ENCODE results near the gene ADAMTS16. TPM values are rescaled to one million over a fixed set of nuclear protein-coding genes. Genes with fewer than 3 reads are reported as not detected.

The ADAMTS16 gene
- total RNA-seq, 2 experiments from 2014 or later: not detected

DNA sequence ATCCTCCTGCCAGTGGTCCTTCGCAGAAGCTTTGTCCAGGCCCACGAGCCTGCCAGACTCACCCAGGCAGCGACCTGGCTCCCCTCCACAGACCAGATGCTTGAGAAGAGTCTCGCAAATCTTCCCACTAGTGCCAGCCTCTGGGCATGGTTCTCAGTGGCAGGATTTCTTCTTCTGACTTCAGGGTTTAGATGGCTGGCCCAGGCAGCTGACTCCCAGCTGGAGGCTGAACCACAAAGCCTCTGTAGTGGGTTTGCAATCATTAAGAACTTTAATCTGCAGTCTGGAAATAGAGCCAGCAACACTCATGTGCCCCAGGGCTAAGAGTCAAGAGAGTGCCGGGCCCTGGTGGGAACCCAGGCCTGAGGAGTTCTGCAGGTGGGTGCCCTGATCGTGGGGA is 191.7 kb downstream of the ADAMTS16 start:
- no peaks in the 10 kb centered on the region for H3K4me1 ChIP-seq (ENCODE audit: insufficient read depth, low read length)

GRCh38 chr5:5332287-5332686 is 192.2 kb downstream of the ADAMTS16 start:
- H3K27me3 Mint-ChIP-seq: no peaks in the 10 kb centered on the region
- no peaks in the 10 kb centered on the region for H3K36me3 Mint-ChIP-seq (ENCODE audit: low read depth)
- Histone ChIP-seq H3K27me3 (ENCODE audit: control insufficient read depth in 1 of 2, insufficient read depth in 2 of 2, low read length in 2 of 2) (no peaks in the 10 kb centered on the region), H3K9me3 (ENCODE audit: control insufficient read depth in 1 of 2, insufficient read depth in 1 of 2, low read length in 2 of 2) (peaks cover 0 to 16% of the 10 kb centered on the region in 2 experiments), H3K4me1 (ENCODE audit: insufficient read depth, low read length) (no peaks in the 10 kb centered on the region), H3K4me3 (ENCODE audit: low read length) (no peak overlapping the region), H3K27ac (ENCODE audit: low read depth in 1 of 2, low read length in 2 of 2) (no peak overlapping the region), H3K36me3 (ENCODE audit: insufficient read depth, low read length) (no peaks in the 10 kb centered on the region)
- H3K4me1 Mint-ChIP-seq (ENCODE audit: low read depth): no peaks in the 10 kb centered on the region
- ChIA-PET POLR2A (no interaction called here), CTCF (no interaction called here)
- intact Hi-C loops (cut with DNase I, micrococcal nuclease): no loop called here
- no peak overlapping the region for H3K27ac Mint-ChIP-seq
- H3K4me3 Mint-ChIP-seq: no peak overlapping the region
- DNase-seq (no peak), ATAC-seq (ENCODE audit: poor library complexity) (no peak)
- no peak for TF ChIP-seq CTCF (IDR thresholded peaks at IDR 0.05)
- H3K9me3 Mint-ChIP-seq: peaks cover 7% of the 10 kb centered on the region

More for the DNA sequence above, 191.7 kb downstream of the ADAMTS16 start:
- H3K36me3 Mint-ChIP-seq (ENCODE audit: low read depth): no peaks in the 10 kb centered on the region
- H3K9me3 Mint-ChIP-seq: peaks cover 7% of the 10 kb centered on the region
- no peak for ATAC-seq (ENCODE audit: poor library complexity)
- ChIA-PET CTCF (no interaction called here), POLR2A (no interaction called here)
- H3K27me3 Mint-ChIP-seq: no peaks in the 10 kb centered on the region
- no peak for TF ChIP-seq CTCF (IDR thresholded peaks at IDR 0.05)
- no peak overlapping the region for H3K27ac ChIP-seq (ENCODE audit: low read depth in 1 of 2, low read length in 2 of 2)
- intact Hi-C loops (cut with DNase I, micrococcal nuclease): no loop called here
- H3K4me3 Mint-ChIP-seq: no peak overlapping the region
- no peak overlapping the region for H3K27ac Mint-ChIP-seq
- H3K27me3 ChIP-seq (ENCODE audit: control insufficient read depth in 1 of 2, insufficient read depth in 2 of 2, low read length in 2 of 2): peaks cover 0 to under 1% of the 10 kb centered on the region in 2 experiments
- H3K36me3 ChIP-seq (ENCODE audit: insufficient read depth, low read length): no peaks in the 10 kb centered on the region
- no peak overlapping the region for H3K4me3 ChIP-seq (ENCODE audit: low read length)
- peaks cover 0 to 20% of the 10 kb centered on the region in 2 experiments for H3K9me3 ChIP-seq (ENCODE audit: control insufficient read depth in 1 of 2, insufficient read depth in 1 of 2, low read length in 2 of 2)
- DNase-seq: no peak
- no peaks in the 10 kb centered on the region for H3K4me1 Mint-ChIP-seq (ENCODE audit: low read depth)

GRCh38 chr5:5335107-5335506 is 195.0 kb downstream of the ADAMTS16 start:
- H3K27me3 Mint-ChIP-seq: no peaks in the 10 kb centered on the region
- ATAC-seq (ENCODE audit: poor library complexity): no peak
- H3K36me3 Mint-ChIP-seq (ENCODE audit: low read depth): no peaks in the 10 kb centered on the region
- ChIA-PET POLR2A (no interaction called here), CTCF (no interaction called here)
- no peak for DNase-seq
- H3K9me3 Mint-ChIP-seq: no peaks in the 10 kb centered on the region
- Histone ChIP-seq H3K27ac (ENCODE audit: low read depth in 1 of 2, low read length in 2 of 2) (no peak overlapping the region), H3K4me3 (ENCODE audit: low read length) (no peak overlapping the region), H3K9me3 (ENCODE audit: control insufficient read depth in 1 of 2, insufficient read depth in 1 of 2, low read length in 2 of 2) (peaks cover 0 to 5% of the 10 kb centered on the region in 2 experiments), H3K36me3 (ENCODE audit: insufficient read depth, low read length) (no peaks in the 10 kb centered on the region), H3K27me3 (ENCODE audit: control insufficient read depth in 1 of 2, insufficient read depth in 2 of 2, low read length in 2 of 2) (no peaks in the 10 kb centered on the region), H3K4me1 (ENCODE audit: insufficient read depth, low read length) (no peaks in the 10 kb centered on the region)
- TF ChIP-seq CTCF (IDR thresholded peaks at IDR 0.05): no peak
- H3K4me3 Mint-ChIP-seq: no peak overlapping the region
- H3K27ac Mint-ChIP-seq: no peak overlapping the region
- no peaks in the 10 kb centered on the region for H3K4me1 Mint-ChIP-seq (ENCODE audit: low read depth)
- intact Hi-C loops (cut with DNase I, micrococcal nuclease): no loop called here

All from CD4-positive, alpha-beta T cell (primary cell).